Pulmonary artery endothelial cell (primary cell): ENCODE measurements around the gene CDSN. TPM values are rescaled to one million over a fixed set of nuclear protein-coding genes. Genes with fewer than 3 reads are reported as not detected.
"Not testable (repeated sequence)": the region's sequence is repeated elsewhere in the genome, so short reads cannot be mapped to it uniquely, and the experiment has no call there.

Experiments used
- DNase-seq: peaks from one replicate; pipeline ENCODE4 v3.0.0-alpha.2; 2011; ENCODE audit warnings: low read depth, low spot score
- total RNA-seq: library from RNA; depleted of rRNA; stranded (reverse); fragments of >200 nt; gene quantifications from 2 replicates; pipeline ENCODE4 v1.2.3, GENCODE V29; 2014

CDSN gene
- total RNA-seq: not detected in 2 replicates

GRCh38 chr6:31120151-31120915, at the start of gene CDSN:
Gene CDSN, minus strand, starts transcription at chr6:31120446. Its CDS starts 27 bp downstream, at chr6:31120419.
- DNase-seq: no peak

GRCh38 chr6:31169123-31169857, 49.0 kb upstream of the CDSN start:
- no peak for DNase-seq

GRCh38 chr6:31168606-31169005, 48.4 kb upstream of the CDSN start:
- DNase-seq: no peak

- no peak for DNase-seq
These were observed 45.7 kb upstream of the CDSN start for GRCh38 chr6:31165986-31166385.

- not testable (repeated sequence) for DNase-seq
These were observed 45.0 kb upstream of the CDSN start for GRCh38 chr6:31165064-31165832.

GRCh38 chr6:31164475-31165063, 44.3 kb upstream of the CDSN start:
- DNase-seq: not testable (repeated sequence)

GRCh38 chr6:31163922-31164321, 43.7 kb upstream of the CDSN start:
- no peak for DNase-seq

- no peak for DNase-seq
These were observed 42.4 kb upstream of the CDSN start for GRCh38 chr6:31162463-31163165.

GRCh38 chr6:31161216-31162126, 41.2 kb upstream of the CDSN start:
- no peak for DNase-seq

- no peak for DNase-seq
These were observed 38.9 kb upstream of the CDSN start for GRCh38 chr6:31158863-31159855.

GRCh38 chr6:31158140-31158862, 38.1 kb upstream of the CDSN start, which contains the start of gene TCF19:
Gene TCF19, plus strand, starts transcription at chr6:31158589. Its CDS starts 881 bp downstream, at chr6:31159470.
- peak; percentile 95 for DNase-seq

GRCh38 chr6:31157513-31158139, 37.4 kb upstream of the CDSN start, which contains the start of gene CCHCR1:
Gene CCHCR1, minus strand, starts transcription at chr6:31157802. Its CDS starts 202 bp downstream, at chr6:31157600.
- DNase-seq: no peak

- DNase-seq: no peak
These were observed 36.4 kb upstream of the CDSN start for GRCh38 chr6:31156641-31157040.

- no peak for DNase-seq
These were observed 34.2 kb upstream of the CDSN start for GRCh38 chr6:31154436-31154835.

GRCh38 chr6:31152781-31153180, 32.5 kb upstream of the CDSN start:
- DNase-seq: no peak

GRCh38 chr6:31149827-31150447, 29.7 kb upstream of the CDSN start:
- no peak for DNase-seq

- no peak for DNase-seq
These were observed 25.1 kb upstream of the CDSN start for GRCh38 chr6:31145386-31145785.
